GM04503 (cell line): ENCODE data around the gene HDDC3.
A peak's percentile ranks its signal among the peaks of the same experiment; 100 is the strongest.
"Not testable (repeated sequence)": the region's sequence is repeated elsewhere in the genome, so short reads cannot be mapped to it uniquely, and the experiment has no call there.

ENCODE experiments used
- DNase-seq: peaks from one replicate; pipeline ENCODE4 v3.0.0-alpha.2; 2012; ENCODE audit warnings: low read depth

The HDDC3 gene

GRCh38 chr15:90909976-90910375 lies 22.4 kb downstream of the HDDC3 start:
- DNase-seq, result no peak

GRCh38 chr15:90909449-90909848 lies 22.9 kb downstream of the HDDC3 start:
- DNase-seq, result not testable (repeated sequence)

DNA sequence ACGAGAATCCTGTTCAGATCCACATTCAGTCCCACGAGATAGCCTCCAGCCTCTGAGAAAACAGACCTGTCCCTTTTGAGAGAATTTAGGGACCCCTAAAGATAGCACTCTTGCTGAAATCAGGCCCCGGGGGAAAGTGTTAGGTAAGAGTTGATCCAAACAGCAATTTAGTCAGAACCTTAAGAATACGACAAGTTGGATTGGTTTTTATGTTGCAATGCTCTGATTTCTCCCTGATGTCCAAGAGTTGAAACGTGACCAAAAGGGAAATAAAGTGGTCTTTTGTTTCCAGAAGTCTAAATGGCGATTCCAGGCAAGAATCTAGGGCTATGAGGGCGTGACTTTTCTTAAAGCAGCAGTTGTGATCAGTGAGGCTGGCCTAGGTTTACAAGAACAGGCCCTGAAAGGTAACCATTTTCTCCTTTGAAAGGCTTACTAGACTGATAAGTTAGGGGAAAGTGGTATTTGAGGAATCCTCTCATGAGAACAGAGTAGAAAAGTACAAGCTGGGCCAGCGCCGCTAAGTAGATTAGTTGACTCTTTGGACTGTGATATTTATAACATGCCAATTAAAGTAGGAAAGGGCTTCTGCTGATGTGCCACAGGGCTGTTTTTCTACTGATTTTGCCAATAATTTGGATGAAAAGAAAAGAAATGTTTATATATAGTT lies 24.4 kb downstream of the HDDC3 start:
- DNase-seq, result no peak

- DNase-seq, result no peak
These were observed 25.2 kb downstream of the HDDC3 start for GRCh38 chr15:90907051-90907660.

DNA sequence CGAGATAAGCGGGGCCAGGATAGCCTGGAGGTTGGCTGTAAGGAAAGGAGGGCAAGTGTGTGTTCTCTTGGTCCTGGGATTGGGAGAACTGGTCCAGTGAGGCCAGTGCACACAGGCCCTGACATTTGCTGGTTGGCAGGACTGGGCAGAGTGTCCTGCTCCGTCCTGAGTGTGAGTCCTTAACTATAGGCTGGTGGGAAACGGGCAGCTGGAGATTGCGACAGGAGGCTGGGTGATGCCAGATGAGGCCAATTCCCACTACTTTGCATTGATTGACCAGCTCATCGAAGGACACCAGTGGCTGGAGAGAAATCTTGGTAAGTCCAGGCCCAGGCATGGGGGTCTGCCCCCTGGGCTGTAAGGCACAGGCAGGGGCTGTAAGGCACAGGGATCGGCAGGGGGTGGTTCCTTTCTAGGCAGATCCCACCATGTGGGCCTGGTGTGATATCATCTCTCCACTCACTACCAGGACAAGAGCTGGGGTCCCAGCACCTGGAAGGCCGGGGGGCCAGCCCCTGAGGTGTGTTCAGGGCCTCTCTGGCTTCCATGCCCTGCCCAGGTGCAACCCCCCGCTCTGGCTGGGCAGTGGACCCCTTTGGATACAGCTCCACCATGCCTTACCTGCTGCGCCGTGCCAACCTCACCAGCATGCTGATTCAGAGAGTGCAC lies 26.0 kb downstream of the HDDC3 start:
- DNase-seq, result no peak

DNA sequence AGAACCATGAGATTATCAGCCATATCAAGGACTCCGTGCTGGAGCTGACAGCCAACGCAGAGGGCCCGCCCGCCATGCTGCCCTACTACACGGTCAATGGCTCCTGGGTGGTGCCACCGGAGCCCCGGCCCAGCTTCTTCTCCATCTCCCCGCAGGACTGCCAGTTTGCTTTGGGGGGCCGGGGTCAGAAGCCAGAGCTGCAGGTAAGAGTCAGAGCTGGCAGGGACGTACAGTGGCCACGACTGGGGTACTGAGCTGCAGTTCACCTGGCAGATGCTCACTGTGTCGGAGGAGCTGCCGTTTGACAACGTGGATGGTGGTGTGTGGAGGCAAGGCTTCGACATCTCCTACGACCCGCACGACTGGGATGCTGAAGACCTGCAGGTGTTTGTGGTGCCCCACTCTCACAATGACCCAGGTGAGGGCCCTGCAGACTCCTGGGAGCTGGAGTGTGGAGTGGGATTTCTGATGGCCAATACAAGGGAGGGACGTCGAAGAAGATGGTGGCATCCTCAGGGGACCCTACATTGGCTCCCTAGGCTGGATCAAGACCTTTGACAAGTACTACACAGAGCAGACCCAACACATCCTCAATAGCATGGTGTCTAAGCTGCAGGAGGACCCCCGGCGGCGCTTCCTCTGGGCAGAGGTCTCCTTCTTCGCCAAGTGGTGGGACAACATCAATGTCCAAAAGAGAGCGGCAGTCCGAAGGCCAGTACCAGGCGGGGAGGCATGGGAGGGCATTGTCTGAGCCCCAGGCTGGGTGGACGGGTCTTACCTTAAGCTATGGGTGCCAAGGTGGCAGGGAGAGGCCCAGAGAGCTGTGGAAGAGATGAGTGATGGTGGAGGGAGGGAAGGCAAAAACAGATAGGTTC lies 26.8 kb downstream of the HDDC3 start:
- no peak for DNase-seq

- no peak for DNase-seq
These were observed 27.6 kb downstream of the HDDC3 start for GRCh38 chr15:90904746-90905145.

GRCh38 chr15:90903733-90904536 lies 28.4 kb downstream of the HDDC3 start:
- no peak for DNase-seq

- no peak for DNase-seq
These were observed 29.3 kb downstream of the HDDC3 start, which contains the start of gene MAN2A2 for GRCh38 chr15:90902840-90903732. MAN2A2 (plus strand) TSS chr15:90903302; CDS start chr15:90904208, 906 bp downstream.

DNA sequence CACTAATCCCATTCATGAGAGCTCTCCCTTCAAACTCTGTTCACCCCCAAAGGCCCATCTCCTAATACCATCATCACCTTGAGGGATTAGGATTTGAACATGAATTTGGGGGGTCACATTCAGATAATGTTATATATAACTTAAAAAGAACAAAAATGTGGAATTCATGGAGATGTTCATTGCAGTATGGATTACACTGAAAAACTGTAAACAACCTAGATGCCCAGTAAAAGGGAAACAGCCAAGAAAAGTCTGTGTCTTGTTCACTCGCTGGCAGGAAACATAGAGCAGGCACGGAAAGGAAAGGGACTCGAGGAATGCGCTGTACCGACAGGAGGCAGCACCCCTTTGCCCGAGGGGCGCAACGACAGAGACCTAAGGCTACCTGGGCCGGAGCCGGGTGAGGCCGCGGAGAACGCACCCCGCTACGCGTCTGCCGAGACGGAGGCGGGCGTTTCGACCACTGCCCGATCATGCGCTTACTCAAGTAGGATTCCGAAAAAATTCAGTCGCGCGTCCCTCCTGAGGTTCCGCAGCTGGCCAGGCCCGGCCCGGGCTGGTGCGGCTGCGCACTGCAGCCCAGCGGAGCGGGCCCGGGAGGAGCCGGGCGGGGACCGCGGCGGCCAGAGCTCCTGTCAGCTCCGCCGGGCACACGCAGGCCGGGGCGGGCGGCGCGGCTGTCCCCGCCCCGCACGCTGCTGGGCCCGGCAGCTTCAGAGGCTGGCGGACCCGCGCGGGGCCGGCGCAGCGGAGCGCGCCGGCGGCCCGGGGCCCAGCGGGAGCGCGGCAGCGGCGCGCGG lies 30.1 kb downstream of the HDDC3 start:
- peak; percentile 39 for DNase-seq

DNA sequence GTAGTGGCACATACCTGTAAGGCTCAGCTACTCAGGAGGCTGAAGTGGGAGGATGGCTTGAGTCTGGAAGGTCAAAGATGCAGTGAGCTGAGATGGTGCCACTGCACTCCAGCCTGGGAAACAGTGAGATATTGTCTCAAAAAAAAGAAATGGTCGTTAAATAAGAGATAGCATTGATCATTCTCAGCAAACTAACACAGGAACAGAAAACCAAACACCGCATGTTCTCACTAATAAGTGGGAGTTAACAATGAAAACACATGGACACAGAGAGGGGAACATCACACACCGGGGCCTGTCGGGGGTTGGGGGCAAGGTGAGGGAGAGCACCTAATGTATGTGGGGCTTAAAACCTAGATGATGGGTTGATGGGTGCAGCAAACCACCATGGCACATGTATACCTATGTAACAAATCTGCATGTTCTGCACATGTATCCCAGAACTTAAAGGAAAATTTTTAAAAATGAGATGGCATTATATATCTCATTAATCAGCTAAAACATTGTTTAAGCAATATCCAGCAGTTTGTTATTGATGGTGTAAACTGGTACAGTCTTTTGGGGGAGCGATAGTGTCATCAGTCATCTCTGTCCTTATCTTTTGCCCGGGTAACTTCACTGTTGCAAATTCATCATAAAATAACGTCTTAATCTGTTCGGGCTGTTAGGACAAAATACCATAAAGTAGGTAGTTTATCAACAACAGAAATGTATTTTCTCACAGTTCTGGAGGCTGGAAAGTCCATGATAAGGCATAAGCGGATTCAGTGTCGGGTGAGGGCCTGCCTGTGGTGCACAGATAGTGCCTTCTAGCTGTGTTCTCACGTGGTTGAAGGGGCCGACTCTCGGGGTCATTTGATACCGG lies 30.9 kb downstream of the HDDC3 start:
- DNase-seq, result no peak

GRCh38 chr15:90897131-90897655 lies 35.2 kb downstream of the HDDC3 start:
- DNase-seq, result not testable (repeated sequence)

- no peak for DNase-seq
These were observed 36.7 kb downstream of the HDDC3 start for GRCh38 chr15:90895571-90896117.

GRCh38 chr15:90893175-90894090 lies 38.9 kb downstream of the HDDC3 start:
- no peak for DNase-seq

- DNase-seq, result no peak
These were observed 39.7 kb downstream of the HDDC3 start for GRCh38 chr15:90892498-90893174.

- DNase-seq, result no peak
These were observed 40.3 kb downstream of the HDDC3 start for GRCh38 chr15:90892023-90892422.
